ENCODE results near the gene KIFC1. TPM values are rescaled to one million over a fixed set of nuclear protein-coding genes. Genes with fewer than 3 reads are reported as not detected.

KIFC1 gene
- total RNA-seq, 1 donor from 2014 or later, result 1.0 TPM

DNA sequence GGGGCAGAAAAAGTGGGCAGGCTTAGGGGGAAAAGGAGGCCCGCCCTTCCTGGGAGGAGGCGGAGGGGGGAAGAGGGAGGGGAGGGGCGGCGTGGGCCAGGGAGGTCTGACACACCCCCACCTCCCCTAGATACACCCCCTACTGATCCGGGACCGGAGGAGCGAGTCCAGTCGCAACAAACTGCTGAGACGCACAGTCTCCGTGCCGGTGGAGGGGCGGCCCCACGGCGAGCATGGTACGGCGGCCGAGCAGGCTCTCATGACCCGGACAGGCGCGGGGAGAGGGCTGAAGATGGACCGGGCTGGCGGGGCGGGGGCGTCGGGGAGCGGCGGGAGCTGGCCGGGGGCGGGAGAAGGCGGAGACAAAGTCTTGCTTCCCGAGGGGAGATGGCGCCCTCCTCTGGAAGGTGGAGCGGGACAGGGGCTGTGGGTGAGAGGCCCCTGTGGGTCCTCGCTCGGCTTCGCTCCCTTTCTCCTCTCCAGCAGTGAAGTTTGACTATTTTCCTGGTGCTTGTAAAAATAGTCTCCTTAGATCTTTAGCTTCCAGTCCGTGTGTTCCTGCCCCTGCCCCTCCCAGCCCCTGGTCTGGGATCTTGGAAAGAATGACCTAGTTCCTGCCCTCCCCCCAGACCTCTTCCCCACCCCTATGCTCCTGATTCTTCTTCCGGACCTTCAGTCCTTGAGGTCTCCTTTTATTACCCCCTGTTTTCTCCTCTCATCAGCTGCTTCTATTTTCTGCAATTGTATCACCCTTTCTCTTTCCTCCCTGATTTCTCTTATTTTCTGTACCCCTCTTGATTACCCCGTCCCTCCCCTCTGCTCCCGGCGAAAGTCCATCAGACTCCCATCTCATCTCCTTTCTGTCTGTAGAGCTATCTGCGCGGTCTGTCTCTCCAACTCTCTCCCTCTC is 34.3 kb downstream of the KIFC1 start:
- peak; percentile 88 for DNase-seq (ENCODE audit: low spot score)

DNA sequence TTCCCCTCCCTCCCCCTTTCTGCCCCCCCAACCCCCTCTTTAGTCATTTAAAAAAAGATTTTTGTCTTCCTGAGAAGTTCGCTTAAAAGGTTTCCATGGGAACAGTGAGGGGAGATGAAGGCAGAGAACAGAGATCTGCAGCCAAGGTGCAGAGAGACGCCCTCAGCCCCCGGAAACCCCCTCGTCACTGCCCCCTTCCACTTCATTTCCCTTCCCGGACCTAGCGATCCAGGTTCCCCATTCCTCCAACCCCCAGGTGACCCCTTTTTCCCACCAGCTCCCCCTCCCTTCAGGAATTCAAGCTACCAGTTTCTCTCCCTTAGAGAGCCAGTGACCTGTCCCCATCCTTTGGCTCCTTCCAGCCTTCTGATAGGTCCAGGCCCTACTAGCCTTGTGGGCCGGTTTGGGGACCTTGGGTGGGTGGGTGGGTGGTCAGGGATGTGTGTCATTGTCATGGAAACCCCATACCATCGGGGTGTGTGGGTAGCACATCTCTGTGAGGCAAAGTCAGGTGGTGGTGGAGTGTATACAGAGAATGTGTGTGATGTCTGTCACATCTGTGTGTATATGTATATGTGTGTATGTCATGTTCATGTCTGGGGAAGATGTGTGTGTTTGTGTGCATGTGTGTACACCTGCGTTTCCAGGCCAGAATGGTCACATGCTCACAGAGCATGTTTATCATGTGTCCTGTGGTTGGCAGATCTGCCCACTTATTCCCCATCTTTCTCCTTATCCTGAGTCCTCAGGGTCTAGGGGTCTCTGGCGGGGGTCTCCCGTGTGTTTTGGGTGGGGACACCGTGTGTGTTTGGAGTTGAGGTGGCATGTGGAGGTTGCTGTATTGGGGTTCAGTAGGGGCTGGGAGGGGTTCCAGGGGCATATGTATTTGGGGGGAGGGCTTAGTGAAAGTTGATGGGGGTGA is 35.2 kb downstream of the KIFC1 start:
- DNase-seq (ENCODE audit: low spot score), result no peak

DNA sequence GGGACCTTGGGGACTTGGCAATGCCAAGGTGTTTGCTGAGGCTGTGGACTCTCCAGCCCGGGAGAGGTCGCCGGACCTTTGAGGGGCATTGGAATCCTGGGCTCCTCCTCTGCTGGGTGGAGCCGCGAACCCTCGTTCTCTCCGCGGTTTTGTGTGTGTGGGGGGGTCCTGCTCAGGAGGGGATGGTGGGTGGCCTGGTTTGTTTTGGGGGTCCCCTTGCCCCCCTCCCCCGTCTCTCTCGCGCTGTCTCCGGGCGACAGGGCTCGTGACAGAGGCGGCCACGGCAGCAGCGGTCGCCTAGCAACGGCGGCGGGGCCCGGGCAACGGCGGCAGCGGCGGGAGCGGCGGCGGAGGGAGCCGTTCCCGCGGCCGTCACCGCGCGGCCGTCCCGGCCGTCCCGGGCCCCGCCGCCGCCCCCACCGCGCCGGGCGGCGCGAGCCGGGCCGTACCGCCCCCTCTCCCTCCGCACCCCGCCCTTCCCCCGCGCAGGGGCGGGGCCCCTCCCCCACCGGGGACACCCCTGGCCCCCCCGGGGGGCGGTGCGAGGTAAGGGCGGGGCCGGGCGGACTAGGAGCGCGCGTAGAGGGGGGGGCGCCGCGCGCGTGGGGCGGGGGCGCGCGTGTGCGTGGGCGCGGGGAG is 36.1 kb downstream of the KIFC1 start:
- no peak for DNase-seq (ENCODE audit: low spot score)

DNA sequence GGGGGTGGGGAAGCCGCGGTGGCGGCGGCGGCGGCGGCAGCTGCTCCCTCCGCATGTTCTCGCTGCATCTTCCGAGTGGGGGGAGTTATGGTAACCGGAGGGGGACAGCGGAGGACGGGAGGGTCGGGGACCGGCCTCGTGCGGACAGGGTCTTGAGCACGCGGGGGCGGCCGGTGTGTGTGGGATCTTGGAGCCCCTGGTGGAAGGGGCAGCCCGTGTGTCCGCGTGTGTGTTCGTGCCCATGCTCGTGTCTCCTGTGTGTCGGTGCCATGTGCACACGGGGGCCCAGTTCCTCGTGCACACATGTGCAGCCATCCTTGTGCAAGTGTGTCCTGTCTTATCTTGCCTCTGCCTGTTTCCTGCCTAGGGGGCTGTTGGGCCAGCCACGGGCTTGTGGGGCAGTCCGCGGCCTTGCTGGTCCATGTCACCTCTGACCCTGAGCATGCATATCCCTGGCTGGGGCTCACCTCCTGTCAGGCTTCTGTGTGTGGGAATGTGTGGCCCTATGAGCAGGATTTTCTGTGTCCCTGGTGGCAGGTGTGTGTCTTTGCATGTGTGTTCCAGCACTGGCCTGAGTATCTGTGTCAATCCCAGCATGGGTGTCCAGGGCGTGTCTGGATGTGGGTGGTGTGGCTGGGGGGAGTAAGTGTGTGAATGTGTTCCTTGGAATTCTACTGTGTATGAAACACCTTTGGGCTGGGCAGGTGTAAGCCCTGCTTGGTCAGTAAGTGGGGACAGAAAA is 36.8 kb downstream of the KIFC1 start:
- DNase-seq (ENCODE audit: low spot score), result no peak

DNA sequence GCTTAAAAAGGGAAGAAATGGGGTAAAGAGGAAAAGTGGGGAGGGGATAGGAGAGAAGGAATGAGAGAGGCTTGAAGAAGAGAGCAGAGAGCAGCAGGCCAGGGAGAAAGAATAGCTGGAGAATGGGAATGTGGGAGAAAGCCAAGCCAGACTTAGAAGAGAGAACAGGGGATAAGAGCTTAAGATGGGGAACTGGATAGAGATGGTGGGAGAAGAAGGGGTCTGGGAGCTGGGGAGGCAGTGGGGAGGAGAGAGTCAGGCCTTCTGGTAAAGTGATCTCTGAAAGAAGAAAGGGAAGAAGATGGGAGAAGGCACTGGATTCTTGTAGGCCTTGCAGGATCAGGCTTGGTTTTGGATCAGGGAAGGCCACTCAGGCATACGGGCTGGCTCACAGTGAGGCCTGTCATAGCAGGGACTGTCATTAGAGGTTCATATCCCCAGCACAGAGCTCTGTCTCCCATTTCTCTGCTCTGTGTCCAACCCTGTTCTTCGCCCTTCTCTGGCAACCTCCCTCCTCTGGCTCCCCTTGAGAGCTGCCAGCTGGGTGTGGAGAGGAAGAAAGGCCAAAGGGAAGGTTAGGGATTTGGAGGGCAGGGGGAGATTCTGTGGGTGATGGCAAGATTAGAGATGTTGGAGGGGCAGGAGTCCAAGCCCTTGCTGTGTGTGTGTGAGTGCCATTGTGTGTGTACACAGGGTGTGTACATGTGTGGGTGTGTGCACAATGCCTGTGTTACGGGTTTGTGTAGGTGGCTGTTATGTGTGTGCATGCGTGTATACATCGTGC is 37.5 kb downstream of the KIFC1 start:
- no peak for DNase-seq (ENCODE audit: low spot score)

DNA sequence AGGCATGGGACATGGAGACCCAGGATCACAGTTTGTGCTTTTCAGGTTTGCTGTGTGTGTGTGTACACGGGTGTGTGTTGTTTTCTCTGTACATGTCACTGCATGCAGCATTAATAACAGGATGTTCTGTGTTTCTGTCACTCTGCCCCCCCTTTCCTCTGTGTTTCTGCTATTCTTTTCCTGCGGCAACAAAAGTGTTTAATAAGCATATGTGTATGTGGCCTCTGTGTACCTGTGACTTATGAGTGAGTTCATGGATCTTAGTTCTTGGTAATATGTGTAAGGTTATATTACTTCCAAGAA is 38.1 kb downstream of the KIFC1 start:
- DNase-seq (ENCODE audit: low spot score), result no peak

DNA sequence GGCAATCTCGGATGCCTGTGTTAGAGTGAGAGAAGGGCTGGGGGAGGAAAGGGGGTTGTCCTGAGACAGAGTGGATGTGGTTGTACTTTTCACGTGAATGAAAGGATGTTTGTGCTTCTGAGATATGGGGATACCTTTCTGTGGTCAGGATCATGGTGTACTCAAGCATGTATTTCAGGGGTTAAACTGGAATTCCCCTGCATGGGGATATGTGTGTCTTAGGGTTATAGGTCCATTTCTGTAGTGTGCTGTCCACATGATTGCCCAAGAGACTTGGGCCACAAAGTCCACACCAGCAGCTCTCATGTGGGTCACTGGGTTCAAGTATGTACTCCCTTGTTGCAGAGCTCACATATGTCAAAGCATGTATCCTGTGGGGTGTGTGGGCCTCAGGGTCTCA is 38.7 kb downstream of the KIFC1 start:
- DNase-seq (ENCODE audit: low spot score), result no peak

DNA sequence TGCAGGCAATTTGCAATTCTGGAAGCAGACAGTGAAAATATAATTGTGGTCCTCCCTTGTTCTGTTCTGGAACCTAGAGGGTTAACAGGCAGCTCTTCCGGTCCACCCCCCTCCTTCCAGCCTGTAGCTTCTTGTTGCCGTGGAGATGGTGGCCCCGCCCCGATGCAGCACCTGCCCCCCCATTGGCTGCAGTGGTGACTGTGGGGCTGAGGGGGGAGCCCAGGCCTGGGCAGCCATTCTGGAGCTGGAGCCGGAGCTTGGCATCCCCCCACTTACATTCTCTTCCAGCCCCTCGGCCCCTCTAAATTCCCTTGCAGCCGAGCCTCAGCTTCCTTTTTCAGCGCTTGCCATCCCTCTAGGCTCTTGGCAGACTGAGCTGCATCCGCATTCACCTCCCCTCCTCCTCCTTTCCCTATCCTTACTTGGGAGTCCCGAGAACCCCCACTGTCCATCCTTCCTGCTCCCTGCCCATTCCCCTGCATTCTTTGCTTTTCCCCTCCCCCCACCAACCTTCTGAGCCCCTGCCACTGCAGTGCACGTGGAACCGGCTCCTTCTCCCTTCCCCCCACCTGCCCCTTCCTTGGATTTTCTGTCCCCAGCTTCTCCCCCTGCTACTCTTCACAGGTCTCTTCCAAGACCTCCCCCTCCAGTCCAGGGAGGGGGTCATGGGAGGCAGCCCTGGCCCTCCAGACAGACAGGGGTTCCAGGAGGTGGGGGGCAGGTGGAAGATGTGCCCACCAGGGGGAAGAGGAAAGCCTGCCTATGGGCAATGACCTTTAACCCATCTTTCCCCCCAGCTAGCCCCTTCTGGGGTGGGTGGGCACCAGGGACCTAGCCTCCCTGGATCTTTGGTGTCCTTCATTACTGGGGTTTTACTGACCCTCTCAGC is 39.6 kb downstream of the KIFC1 start:
- peak; percentile 75 for DNase-seq (ENCODE audit: low spot score)

DNA sequence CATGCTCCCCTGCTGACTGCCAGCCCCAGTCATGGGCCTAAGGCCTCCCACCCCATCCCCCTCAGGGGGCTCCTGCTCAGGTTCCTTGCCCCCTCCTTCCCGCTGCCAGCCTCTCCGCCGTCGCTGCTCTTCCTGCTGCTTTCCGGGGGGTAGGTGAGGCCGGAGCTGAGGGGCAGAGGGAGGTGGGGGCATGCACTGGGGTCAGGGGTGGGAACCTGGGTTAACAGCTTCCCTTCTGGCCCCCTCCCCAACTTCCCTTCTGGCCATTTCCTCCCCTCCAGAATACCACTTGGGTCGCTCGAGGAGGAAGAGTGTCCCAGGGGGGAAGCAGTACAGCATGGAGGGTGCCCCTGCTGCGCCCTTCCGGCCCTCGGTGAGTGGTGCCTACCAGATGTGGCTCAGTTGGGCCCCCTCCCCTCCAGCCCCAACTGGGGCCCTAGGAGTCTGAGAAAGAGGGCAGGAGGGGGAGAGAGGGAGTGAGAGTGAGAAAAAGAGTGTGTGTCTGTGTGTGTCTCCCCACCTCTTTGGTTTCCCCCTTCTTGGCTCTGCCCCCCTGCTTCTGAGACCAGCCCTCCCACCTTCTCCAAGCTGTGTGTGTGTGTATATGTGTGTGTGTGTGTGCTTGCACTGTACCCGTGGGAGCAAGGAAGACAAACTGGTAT is 40.4 kb downstream of the KIFC1 start:
- DNase-seq (ENCODE audit: low spot score), result no peak

DNA sequence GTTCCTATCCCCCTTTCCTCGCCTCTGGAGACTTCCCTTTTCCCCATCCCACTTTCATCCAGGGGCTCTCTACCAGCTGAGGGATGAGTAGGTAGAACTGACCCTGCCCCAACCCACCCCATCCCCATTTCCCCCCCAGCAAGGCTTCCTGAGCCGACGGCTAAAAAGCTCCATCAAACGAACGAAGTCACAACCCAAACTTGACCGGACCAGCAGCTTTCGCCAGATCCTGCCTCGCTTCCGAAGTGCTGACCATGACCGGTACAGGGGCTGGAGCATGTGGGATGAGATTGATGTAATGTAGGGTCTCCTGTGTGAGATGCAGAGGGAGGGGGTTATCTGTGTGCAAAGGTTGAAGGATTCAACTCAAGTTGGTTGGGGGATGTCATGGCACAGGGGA is 40.9 kb downstream of the KIFC1 start:
- no peak for DNase-seq (ENCODE audit: low spot score)

DNA sequence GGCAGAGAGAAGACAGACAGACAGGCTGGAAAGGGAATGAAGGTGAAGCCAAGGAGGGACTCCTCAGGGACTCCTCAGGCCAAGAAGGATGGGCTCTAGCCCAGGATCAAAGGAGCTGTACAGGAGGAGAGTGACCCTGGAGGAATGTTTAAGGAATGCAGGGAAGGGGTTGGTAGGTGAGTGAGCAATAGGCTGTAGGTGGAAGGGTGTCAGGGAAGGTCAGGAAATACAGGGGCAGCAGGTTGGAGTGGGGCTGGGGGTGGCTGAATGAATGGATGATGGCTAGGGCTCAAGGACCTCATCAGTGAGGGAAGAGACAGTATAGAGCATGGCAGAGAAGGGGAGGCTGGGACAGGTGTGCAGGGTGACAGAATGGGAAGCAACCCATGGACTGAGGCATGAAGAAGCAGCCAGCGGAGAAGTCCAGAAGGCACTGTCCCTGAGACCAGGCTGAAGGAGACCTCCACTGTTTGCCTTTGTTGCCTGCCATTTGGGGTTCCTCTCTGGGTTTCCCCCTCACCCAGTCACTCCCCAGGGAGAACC is 41.4 kb downstream of the KIFC1 start:
- DNase-seq (ENCODE audit: low spot score), result no peak

DNA sequence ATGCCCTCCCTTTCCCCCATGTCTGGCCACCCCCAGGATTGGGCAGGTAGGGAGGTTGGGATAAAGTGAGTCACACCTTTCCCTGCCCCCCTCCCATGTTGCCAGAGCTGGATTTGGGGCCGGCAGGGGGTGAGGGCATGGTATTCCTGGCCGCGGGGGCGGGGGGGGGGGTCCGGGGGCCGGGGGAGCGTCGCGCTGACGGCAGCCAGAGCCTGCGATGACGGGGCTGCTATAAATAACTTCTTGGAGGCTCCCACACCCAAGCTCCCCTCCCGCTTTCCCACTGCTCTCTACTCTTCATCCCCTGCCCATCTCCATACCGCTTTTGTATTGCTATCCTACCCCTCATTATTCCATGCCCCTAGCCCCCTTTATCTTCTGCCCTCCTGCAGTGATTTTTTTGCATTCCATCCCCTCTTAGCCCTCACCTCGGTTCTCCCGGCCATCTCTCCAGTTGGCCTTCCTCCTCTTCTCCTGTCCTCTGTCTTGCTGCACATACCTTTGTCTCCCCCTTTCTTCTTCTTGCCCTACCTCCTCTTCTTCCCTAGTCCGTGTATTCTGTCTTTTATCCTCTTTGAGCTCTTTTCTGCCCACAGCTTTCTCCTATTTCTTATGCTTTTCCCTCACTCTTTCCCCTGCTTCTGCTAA is 42.0 kb downstream of the KIFC1 start:
- no peak for DNase-seq (ENCODE audit: low spot score)

DNA sequence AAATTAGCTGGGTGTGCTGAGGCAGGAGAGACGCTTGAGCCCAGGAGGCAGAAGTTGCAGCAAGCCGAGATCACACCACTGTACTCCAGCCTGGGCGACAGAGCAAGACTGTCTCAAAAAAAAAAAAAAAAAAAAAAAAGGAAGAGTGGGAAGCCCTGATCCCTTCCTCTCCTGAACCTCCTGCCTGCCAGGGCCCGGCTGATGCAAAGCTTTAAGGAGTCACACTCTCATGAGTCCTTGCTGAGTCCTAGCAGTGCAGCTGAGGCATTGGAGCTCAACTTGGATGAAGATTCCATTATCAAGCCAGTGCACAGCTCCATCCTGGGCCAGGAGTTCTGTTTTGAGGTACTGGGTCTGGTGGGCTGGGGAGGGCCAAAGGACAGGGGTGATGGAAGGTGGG is 43.3 kb downstream of the KIFC1 start:
- DNase-seq (ENCODE audit: low spot score), result no peak

DNA sequence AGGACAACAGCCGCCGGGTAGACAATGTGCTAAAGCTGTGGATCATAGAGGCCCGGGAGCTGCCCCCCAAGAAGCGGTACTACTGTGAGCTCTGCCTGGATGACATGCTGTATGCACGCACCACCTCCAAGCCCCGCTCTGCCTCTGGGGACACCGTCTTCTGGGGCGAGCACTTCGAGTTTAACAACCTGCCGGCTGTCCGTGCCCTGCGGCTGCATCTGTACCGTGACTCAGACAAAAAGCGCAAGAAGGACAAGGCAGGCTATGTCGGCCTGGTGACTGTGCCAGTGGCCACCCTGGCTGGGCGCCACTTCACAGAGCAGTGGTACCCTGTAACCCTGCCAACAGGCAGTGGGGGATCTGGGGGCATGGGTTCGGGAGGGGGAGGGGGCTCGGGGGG is 46.0 kb downstream of the KIFC1 start:
- DNase-seq (ENCODE audit: low spot score), result no peak

DNA sequence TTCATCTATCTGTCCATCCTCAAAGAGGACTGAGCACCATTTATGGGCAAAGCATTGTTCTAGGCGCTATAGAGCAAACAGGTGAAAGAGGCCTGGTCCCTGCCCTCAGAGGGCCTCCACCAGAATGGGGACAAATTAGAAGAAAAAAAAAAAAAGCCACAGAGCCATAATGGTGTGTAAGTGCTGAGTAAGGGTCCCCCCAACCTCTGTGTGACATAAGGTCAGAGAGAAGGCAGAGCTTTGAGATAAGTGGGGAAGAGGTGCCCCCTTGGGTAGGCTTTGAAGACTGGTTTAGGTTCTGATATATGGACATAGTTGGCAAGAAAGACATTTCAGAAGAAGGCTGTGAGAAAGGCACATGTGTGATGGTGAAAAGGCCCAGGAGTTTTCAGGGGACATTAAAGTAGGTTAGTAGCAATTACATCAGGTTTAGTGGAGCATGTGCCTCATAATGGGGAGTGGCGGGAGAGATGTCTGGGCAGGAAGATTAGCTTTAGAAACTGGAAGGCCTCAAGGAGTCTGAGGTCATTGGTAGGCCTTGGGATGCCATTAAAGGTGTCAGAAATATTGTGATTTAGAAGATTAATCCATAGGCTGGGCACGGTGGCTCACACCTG is 47.5 kb downstream of the KIFC1 start:
- DNase-seq (ENCODE audit: low spot score), result no peak

DNA sequence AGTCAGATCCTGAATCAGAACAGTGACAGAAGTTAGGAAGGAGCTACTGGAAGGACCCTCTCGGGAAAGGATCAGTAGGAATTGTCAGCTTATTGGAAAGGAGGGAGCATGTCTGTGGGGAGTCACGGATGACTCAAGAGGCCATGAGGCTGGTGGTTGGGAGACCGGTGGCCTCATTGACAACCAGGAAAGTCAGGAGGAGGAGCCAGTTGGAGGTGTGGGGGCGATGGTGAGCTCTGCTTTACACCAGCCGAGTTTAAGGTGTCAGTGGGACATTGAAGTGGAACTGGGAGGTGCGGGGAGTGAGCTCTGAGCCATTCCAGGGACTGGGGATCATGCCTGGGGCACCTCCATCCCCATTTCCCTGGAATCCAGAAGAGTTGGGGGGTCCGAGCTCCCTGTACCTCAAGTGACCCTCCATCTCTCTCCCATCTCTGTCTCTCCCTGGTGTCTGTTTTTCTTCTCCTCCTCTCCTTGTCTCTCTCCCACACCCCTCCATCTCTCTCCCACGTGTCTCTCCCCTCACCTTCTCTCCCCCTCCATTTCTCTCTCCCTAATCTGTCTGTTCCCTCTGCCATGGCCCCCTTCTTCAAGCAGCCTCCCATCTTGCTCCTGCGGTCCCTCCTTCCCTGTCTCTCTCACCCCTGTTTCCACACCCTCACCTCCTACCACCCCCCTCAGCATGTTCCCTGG is 48.5 kb downstream of the KIFC1 start:
- DNase-seq (ENCODE audit: low spot score), result no peak

DNA sequence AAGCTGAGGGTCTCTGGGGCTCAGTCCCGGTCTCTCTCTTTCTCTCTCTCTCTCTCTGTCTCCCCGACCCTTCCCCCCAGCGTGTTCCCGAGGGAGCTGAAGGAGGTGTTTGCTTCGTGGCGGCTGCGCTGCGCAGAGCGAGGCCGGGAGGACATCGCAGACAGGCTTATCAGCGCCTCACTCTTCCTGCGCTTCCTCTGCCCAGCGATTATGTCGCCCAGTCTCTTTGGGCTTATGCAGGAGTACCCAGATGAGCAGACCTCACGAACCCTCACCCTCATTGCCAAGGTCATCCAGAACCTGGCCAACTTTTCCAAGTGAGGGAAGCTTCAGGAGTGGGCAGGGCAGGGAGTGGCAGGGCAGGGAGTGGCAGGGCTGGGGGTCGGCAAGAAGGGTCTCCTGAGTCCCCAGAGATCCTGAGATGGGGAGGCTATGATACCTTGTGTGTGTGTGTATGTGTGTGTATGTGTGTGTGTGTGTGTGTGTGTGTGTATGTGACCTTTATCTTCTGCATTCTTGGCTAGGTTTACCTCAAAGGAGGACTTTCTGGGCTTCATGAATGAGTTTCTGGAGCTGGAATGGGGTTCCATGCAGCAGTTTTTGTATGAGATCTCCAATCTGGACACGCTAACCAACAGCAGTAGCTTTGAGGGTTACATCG is 49.2 kb downstream of the KIFC1 start:
- DNase-seq (ENCODE audit: low spot score), result no peak

Measured in ureter (tissue), 1 donor.